HS-27A (cell line): Measurements from ENCODE around the gene STON1.
"Not testable (repeated sequence)": the region's sequence is repeated elsewhere in the genome, so short reads cannot be mapped to it uniquely, and the experiment has no call there.

Experiments
- DNase-seq: peaks from one replicate; pipeline ENCODE4 v3.0.0-alpha.2; 2012; ENCODE audit warnings: low read depth, missing footprints

STON1 gene

DNA sequence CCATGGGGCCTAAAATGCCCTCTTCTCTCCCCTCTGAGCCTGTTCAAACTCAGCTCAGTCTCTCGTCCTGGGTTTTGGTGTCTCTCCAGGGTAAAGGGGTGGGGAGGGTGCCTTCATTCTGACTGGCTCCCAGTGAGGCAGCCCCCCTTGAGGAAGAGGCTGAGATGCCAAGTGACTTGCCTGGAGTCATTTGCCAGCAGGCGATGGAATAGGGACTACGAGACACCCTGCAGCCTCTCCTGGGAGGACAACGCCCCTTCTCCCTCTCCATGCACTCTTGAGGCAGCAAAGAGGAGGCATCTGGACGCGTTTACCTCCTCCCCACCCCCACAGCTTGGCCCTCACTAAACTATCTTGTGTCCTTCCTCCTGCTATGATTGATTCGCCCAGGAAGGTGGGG is 760 bp upstream of the STON1 start:
- DNase-seq, result no peak

- DNase-seq, result no peak
Observed at GRCh38 chr2:48529676-48530032, 300 bp upstream of the STON1 start.

GRCh38 chr2:48531141-48531648 is 1.2 kb downstream of the STON1 start:
- DNase-seq, result no peak

DNA sequence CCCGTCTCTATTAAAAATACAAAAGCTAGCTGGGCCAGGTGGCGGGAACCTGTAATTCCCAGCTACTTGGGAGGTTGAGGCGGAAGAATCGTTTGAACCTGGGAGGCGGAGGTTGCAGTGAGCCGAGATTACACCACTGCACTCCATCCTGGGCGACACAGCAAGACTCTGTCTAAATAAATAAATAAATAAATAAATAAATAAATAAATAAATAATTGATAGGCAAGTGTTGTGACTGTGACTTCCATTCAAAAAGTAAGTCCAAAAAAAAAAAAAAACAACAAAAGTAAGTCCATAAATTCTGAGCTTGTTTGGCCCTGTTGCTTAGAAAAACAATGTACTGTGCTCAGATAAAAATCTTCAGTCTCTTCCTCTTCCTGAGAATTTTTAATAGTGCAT is 2.2 kb downstream of the STON1 start:
- no peak for DNase-seq

DNA sequence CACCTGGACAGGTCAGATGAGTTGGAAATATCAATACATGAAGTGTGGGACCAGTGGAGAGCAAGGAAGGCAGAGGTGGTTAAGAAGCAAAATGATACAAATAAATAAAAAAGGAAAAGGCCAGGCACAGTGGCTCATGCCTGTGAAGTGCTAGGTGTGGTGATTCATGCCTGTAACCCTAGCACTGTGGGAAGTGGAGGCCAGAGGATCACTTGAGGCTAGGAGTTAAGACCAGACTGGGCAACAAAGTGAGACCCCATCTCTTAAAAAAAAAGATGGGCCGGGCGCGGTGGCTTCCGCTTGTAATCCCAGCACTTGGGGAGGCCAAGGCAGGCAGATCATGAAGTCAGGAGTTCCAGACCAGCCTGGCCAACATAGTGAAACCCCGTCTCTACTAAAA is 2.9 kb downstream of the STON1 start:
- DNase-seq, result no peak

DNA sequence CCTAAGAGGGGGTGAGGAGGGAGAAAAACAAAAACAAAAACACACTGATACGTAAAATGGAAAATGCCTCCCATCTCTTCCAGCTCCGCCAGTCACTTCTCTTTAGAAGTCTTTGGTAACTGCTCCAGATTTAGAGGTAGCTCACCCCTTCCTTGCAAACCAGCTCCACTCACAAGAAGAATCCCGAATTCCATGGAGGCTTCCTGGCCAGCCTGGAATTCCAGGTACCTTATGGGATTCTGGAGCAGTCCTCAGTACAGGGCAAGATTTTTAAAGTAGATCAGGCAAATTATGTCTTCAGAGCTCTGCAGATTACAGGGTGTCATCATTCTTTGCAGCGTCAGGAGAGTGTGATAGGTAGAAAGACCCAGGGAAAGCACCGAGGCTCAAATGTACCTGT is 4.8 kb downstream of the STON1 start:
- DNase-seq, result no peak

GRCh38 chr2:48540237-48540935 is 10.4 kb downstream of the STON1 start:
- DNase-seq, result no peak

DNA sequence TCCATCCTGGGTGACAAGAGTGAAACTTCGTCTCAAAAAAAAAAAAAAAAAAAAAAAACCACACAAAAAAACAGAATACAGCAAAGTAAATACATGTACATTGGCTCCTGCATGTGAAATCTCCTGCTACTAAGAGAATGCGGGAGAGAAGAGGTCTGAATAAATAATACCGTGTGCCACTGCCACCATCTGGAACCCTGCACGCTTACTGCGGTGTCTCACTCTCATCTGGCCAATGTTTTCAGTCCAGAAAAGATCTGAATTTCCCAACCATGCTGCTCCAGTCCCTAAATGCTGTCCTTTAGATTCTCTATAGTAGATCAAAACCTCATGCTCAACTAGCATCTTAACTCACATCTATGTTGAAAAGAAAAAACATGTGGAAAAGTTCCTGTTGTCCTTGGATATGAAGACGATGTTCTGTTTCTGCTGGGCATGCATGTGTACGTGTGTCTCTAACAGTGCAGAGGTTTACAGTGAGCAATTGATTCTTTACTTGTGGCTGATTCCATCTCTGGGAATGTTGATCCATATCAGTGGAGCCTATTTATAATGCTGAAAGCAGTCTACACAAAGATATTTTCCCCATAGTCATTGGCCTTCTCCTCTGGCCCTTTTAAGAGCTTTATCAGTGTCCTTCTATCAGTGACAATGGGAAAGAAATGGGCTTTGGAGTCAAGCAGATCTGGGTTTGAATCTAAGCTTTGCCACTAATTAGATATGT is 11.9 kb downstream of the STON1 start:
- no peak for DNase-seq

DNA sequence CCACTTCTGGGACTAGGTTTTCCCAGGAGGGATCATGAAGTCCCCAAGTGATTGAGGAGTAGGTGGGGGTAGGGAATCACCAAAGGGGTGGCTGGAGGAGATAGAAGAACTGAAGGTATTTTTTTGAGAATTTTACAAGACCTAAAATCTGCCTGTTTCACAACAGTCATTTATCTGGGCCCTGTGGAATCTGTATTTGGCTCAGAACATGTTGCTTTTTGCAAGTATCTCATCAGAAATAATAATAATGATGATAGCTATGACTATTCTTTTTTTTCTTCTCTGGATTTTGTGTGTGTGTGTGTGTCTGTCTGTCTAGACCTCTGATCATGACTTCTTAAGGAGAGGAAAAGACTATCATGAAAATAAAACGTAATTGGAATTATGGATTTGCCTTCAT is 13.9 kb downstream of the STON1 start:
- DNase-seq, result no peak

GRCh38 chr2:48545244-48545643 is 15.3 kb downstream of the STON1 start:
- DNase-seq, result no peak

GRCh38 chr2:48548840-48549239 is 18.9 kb downstream of the STON1 start:
- no peak for DNase-seq

- no peak for DNase-seq
Observed at GRCh38 chr2:48549972-48550371, 20.0 kb downstream of the STON1 start.

DNA sequence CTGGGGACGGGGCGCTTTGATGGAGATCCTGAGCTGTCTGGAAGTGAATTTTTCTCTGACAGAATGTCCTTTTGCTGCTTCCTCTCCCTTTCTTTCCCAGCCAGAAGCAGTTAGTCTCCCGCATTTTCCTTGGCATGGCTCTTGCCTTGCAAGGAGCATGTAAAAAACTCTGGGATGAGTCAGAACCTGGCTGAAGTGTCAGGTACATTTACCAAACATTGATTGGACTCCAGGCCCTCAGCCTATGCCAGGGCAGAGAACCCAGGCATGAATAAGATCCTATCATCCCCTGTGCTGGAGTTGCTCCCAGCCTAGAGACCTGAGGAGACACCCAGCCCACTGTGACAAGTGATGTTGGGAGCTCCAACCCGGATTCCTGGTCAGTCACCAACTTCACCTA is 21.6 kb downstream of the STON1 start:
- no peak for DNase-seq

- DNase-seq, result not testable (repeated sequence)
Observed at GRCh38 chr2:48555071-48555470, 25.1 kb downstream of the STON1 start.

DNA sequence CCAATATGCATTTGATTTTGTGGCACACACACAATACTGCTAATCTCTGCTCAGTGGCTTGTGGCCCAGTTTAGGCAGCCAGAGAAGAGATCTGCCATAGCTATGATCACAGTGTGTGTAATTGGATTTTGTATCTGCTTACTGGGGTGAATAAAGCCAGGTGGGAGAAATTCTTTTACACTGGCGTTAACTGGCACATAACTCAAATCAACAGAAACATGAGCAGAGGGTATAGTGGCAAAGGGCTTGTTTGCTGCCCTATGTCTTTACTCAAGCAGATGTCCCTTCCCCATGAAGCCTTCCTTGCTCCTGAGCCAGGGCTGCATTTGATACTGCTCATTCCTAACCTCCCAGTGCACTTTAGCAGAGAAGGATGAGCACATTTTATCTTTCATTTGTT is 28.5 kb downstream of the STON1 start:
- no peak for DNase-seq

DNA sequence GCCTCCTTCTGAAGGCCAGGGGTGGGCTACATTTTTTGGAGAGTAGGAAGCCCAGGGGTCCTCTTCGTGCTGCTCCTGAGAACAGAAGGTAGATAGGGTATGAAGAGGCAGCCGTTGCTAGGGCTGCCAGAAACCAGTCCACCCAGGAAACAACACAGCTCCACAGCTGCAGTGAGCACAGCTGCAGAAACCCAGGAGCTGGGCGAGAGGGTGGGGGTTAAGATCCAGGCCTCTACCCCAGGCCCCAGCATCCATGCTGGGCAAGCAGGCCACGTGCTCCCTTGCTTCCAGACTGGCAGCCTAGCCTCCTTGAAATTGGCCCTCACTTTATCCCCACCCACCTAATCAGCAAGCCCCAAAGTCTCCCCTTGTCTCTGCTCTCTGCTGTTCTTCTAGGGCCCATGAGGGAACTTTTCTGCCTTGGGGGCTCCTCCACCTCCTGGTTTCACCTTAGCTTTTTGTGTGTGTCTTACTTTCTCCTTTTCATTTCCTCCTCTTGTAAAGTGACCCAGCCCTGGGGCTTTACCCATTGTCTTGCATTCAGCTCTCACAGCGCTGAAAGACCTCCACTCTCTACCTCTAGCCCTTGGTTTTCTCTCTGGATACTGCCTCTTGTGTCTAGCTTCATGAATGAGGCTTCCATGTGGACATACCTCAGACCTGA is 30.7 kb downstream of the STON1 start:
- DNase-seq, result no peak

GRCh38 chr2:48562281-48562680 is 32.3 kb downstream of the STON1 start:
- DNase-seq, result no peak

DNA sequence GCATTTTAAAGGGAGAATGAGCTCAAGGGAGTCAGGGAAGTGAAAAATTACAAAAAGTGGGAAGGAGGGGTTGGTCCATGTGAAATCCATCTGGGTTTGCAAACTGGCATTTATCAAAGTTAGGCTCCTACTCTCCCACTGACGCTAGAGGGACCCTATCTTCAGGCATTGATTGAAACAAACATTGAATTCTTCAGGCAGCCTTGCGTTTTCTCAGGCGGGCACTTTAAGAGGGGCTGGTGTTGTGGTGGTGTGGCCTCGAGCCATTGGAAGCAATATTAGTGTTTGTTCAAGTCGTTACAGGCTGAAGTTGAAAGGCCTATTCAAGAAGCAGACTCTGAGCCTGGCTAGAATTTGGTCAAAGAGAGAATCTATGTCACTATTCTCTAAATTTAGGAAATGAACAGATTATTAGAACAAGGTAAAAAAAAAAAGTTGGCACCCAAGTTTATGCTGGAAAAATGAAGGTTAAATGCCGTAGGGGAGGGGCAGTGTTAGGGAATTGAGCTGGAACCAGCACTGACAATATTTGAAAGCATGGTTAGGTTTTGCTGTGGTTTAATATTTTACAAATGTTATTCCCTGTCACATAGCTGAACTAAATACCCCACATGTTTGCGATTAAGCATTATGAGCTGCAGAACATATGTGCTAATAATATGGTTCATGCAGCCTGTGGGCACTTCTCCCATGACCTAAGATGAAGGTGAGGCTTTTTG is 36.8 kb downstream of the STON1 start:
- no peak for DNase-seq

DNA sequence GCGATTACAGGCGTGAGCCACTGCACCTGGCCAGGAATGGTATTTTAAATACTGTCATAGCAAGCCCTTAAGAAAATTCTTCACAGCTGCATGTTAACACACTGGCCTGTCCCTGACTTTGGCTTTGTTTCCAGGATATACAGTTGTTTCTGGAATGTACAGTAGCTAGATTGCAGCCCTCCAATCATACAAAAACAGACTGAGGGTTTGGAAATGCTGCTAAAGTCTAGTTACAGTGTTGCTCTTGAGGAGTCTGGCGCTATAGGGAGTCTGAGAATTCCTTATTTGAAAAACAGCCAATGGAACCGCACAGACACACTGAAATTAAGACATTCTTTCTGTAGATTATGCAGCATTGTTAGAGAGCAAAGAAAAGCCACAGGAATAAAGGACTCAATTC is 37.7 kb downstream of the STON1 start:
- DNase-seq, result no peak

GRCh38 chr2:48568547-48568946 is 38.6 kb downstream of the STON1 start:
- DNase-seq, result no peak

- no peak for DNase-seq
Observed at GRCh38 chr2:48569433-48569832, 39.5 kb downstream of the STON1 start.

DNA sequence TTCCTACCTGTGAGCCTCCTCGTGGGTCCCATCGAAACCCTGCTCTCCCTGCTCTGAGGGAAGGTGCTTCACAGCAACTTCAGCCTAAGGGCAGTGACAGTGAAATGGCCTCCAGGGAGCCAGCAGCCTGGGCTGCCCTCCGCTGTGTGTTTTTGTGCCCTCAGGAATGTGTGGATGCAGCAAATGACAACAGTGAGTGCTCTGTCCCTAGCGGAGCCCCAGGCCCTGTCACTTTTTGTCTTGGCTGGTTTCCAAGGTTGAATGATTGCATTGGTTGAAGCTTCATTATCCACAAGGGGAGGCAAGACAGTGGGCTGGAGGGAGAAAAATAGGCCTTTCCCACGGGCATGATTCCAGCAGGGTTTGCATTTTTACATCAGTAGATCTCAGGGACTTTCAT is 42.9 kb downstream of the STON1 start:
- no peak for DNase-seq
